Activated CD4-positive, CD25-positive, alpha-beta regulatory T cell treated with anti-CD3 and anti-CD28 coated beads, Interleukin-2, amount 50 U/mL, for 16 hours (primary cell): ENCODE measurements around the gene TOMM20.

Experiments used
- DNase-seq: peaks from one replicate; pipeline ENCODE4 v3.0.0-alpha.2; 2020; ENCODE audit warnings: low read depth, low spot score

Gene TOMM20

DNA sequence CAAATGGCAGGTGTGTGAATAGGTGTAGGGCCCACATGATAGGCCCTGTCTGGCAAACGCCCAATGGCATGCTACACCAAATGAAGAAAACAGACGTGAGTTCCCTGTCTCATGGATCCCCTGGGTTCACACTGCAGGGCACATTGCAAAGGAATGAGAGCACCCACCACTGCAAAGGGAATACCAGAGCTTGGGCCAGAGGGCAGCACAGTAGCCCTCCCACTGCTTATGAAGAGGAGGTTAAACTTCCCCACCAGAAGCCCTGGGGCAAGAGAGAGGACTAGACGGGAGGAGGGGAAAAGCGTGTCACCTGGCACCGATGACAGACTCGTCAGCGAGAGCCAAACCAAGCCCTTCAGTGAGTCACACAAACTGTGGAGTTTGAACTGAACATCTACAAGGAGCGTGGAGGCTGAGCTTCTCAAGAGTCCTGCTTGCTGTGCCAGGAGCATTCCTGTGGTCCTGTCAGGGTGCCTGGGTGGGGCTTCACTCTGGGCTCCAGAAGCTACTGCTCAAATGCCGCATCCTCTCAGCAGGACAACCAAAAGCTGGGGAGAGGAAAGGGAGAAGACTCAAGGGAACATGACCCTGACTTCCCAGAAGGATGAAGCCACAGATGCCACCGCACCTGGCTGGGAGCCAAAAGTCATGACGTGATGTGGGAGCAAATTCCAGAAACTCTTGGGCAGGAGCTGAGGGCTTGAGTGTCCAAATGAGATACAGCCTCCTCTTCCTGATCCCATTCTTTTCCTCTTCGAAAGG, 61.1 kb downstream of the TOMM20 start:
- no peak for DNase-seq

DNA sequence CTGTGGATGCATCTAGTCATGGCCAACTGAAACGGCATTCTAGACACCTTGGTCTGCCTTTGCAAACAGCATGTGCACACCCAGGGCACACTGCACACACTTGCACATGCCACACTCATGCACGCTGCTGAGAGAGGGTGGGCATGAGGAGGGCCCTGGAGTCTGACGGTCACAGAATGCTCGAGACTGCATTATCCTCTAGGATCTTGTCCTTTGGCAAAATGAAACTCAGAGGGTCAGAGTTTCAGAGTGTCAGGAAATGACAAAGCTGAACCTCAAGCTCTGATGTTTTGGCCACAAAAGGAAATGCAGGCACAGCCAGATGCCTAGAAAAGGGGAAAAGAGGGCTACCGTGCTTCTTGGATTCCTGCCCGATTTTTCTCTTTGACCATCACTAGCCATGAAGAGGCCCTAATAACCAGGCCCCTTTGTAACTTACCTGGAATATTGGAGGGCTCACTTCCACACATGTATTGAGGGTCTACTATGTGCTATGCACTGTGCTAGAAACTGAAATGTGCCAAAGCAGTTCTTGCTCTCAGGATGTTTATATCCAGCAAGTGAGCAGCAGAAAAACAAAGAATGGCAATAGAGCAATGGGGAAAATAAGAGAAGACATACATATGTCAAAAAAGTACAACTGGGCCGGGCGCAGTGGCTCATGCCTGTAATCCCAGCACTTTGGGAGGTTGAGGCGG, 65.4 kb downstream of the TOMM20 start:
- DNase-seq, result no peak

DNA sequence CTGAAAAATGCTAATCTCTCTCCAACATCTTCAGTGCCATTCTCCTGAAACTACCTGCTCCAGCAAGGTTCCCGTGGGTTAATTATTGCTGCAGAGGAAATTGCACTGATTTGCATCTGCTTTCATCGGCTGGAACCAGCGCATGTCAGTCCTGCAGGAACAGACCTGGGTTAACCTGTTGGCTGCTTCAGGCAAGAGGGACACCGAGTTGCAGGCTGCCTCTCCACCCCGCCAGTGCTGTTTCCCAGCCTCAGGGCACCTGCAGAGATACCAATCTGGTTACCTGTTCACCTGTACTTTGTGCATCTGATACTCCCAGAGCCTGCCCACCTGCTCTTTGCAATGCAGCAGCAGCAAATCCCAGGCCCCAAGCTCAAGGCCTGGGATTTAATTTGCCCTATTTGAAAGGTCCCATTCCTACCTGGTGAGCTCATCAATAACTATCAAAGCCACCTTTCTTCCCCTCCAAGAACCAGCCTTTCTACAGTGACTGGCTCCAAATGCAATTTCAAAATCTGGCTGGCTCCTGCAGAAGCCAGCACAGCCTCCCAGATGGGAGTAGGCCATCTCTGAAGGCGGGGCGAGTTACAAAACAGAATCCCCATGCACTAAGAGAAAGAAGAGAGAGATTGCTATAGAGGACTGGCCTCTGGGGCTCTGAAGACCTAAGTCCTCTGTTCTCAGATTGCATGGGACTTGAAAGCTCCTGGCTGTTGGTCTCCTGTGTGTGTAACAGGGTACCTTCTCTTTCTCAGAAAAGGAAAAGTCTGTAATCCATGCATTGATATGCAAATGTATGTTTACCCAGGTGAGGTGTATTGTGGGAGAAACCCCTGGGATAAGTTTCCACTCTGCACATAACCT, 67.8 kb downstream of the TOMM20 start:
- no peak for DNase-seq
